SK-N-SH (cell line): Measurements from ENCODE around the gene ENOX2.

ENCODE experiments used
- CHD2 ChIP-seq: fragments of 150-350 bp; IDR thresholded peaks from 2 replicates; pipeline ENCODE4 v1.6.1; 2018; ENCODE audit warnings: low read length; ENCODE audit not compliant: partially characterized antibody
- EZH2phosphoT487 ChIP-seq: fragments of 200-600 bp; sonication (generic); IDR thresholded peaks from 2 replicates; pipeline ENCODE4 v1.6.1; 2017; ENCODE audit warnings: low read depth, mixed run types, mild to moderate bottlenecking, antibody characterized with exemption, moderate library complexity, borderline replicate concordance
- NFIC ChIP-seq: IDR thresholded peaks from 2 replicates; pipeline ENCODE4 v1.4.0; 2012; ENCODE audit warnings: borderline replicate concordance
- SIN3A ChIP-seq: IDR thresholded peaks from 2 replicates; pipeline ENCODE4 v1.6.1; 2012; ENCODE audit warnings: low read depth, mild to moderate bottlenecking, low read length, moderate library complexity, borderline replicate concordance
- SMC3 ChIP-seq: IDR thresholded peaks from 2 replicates; pipeline ENCODE4 v1.6.1; 2012; ENCODE audit warnings: low read depth, low read length, improper control_type of control experiment
- TF ChIP-seq, protein P1 (sequence below): fragments of 200-600 bp; sonication (generic); IDR thresholded peaks from 2 replicates; pipeline ENCODE4 v1.6.1; 2017; ENCODE audit warnings: antibody characterized with exemption, mild to moderate bottlenecking, moderate library complexity
- TF ChIP-seq, protein P2 (sequence below): IDR thresholded peaks from 2 replicates; pipeline ENCODE4 v1.4.0; 2012; ENCODE audit warnings: low read depth

DNA sequence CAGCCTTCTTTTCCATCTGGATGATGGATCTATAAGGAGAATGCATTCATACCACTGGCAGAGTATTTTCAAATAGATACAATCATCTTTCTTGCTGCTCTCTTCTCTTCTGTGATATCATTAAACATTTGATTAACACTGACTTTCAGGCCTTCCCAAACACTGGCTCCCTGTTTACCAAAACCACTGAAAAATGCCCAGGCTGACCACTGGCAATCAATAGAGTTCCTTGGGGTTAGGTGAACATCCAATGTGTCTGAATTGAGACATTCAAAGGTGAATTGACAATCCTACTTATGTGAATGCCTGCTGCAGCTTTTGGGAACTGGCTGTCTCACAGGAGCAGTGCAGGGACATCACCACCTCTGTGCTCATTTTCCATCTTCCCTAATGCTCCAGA is 168.3 kb downstream of the ENOX2 start:
- TF ChIP-seq SMC3: no peak
- TF ChIP-seq EZH2phosphoT487: no peak
- TF ChIP-seq, protein P1, sequence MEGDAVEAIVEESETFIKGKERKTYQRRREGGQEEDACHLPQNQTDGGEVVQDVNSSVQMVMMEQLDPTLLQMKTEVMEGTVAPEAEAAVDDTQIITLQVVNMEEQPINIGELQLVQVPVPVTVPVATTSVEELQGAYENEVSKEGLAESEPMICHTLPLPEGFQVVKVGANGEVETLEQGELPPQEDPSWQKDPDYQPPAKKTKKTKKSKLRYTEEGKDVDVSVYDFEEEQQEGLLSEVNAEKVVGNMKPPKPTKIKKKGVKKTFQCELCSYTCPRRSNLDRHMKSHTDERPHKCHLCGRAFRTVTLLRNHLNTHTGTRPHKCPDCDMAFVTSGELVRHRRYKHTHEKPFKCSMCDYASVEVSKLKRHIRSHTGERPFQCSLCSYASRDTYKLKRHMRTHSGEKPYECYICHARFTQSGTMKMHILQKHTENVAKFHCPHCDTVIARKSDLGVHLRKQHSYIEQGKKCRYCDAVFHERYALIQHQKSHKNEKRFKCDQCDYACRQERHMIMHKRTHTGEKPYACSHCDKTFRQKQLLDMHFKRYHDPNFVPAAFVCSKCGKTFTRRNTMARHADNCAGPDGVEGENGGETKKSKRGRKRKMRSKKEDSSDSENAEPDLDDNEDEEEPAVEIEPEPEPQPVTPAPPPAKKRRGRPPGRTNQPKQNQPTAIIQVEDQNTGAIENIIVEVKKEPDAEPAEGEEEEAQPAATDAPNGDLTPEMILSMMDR: no peak
- TF ChIP-seq SIN3A: no peak
- TF ChIP-seq, protein P2, sequence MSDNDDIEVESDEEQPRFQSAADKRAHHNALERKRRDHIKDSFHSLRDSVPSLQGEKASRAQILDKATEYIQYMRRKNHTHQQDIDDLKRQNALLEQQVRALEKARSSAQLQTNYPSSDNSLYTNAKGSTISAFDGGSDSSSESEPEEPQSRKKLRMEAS: no peak
- no peak for TF ChIP-seq CHD2
- no peak for TF ChIP-seq NFIC
